ENCODE results near the gene EI24. TPM values are rescaled to one million over a fixed set of nuclear protein-coding genes. Genes with fewer than 3 reads are reported as not detected.

The EI24 gene
- total and polyA plus RNA-seq, 2 of the 4 experiments (the other 2 are of a cell fraction): 89.7 to 95.9 TPM

GRCh38 chr11:125552927-125553326, 16.4 kb upstream of the EI24 start:
- DNase-seq (no peak), ATAC-seq (ENCODE audit: low read depth) (no peak)
- Histone ChIP-seq H3K9ac (ENCODE audit: low read depth, low read length) (no peak overlapping the region), H2AK9ac (replicated peaks; ENCODE audit: low read depth, low read length, poor library complexity) (no peak overlapping the region), H3K79me1 (ENCODE audit: low read depth in 1 of 2, low read length in 2 of 2) (no peaks in the 10 kb centered on the region), H3K4ac (ENCODE audit: low read depth, low read length) (no peak overlapping the region), H3K9me1 (ENCODE audit: insufficient read depth, low read length) (no peaks in the 10 kb centered on the region), H2BK15ac (ENCODE audit: low read depth, low read length) (no peak overlapping the region), H2BK20ac (ENCODE audit: low read depth, low read length) (no peak overlapping the region), H2AFZ (replicated peaks; ENCODE audit: low read length, poor library complexity) (no peak overlapping the region), H3K27me3 (ENCODE audit: control insufficient read depth, insufficient read depth, low read length) (no peaks in the 10 kb centered on the region), H4K91ac (ENCODE audit: insufficient read depth, low read depth, low read length) (no peak overlapping the region), H3K27ac (ENCODE audit: insufficient read depth, low read length) (no peak overlapping the region), H3K36me3 (ENCODE audit: control insufficient read depth, insufficient read depth, low read length) (no peaks in the 10 kb centered on the region), H3K56ac (ENCODE audit: extremely low read depth, insufficient read depth, low read length) (no peak overlapping the region), H4K5ac (ENCODE audit: low read depth, low read length) (no peak overlapping the region), H3K18ac (ENCODE audit: low read depth, low read length) (no peak overlapping the region), H3K23ac (ENCODE audit: low read depth, low read length) (no peak overlapping the region), H2BK5ac (ENCODE audit: low read depth, low read length, poor library complexity, severe bottlenecking) (no peak overlapping the region), H3K9me3 (ENCODE audit: control insufficient read depth, insufficient read depth, low read length) (peaks cover 17% of the 10 kb centered on the region), H3K14ac (replicated peaks; ENCODE audit: low read depth, low read length) (no peak overlapping the region), H3K4me3 (ENCODE audit: insufficient read depth, low read depth, low read length) (no peak overlapping the region), H2AK5ac (ENCODE audit: low read depth, low read length) (no peak overlapping the region), H2BK120ac (ENCODE audit: low read depth, low read length) (no peak overlapping the region), H4K8ac (ENCODE audit: low read depth in 2 of 2, low read length in 2 of 2) (no peak overlapping the region), H3K4me1 (ENCODE audit: control insufficient read depth, insufficient read depth, low read length) (no peaks in the 10 kb centered on the region), H4K20me1 (ENCODE audit: insufficient read depth, low read length) (no peaks in the 10 kb centered on the region), H3K4me2 (ENCODE audit: low read depth, low read length) (no peak overlapping the region)
- POLR2A ChIA-PET (ENCODE audit: unreplicated experiment): no interaction called here
- CTCF ChIA-PET: no interaction called here
- TF ChIP-seq USF2 (IDR thresholded peaks at IDR 0.05; ENCODE audit: low read depth, low read length) (no peak), RFX5 (IDR thresholded peaks at IDR 0.05; ENCODE audit: low read depth, low read length) (no peak), MAFK (IDR thresholded peaks at IDR 0.05; ENCODE audit: low read depth, low read length) (no peak), MAZ (IDR thresholded peaks at IDR 0.05; ENCODE audit: borderline replicate concordance, low read depth, low read length) (no peak), RCOR1 (IDR thresholded peaks at IDR 0.05; ENCODE audit: insufficient replicate concordance, low read length) (no peak)
- no TSS peak for BruUV-seq (replicated peaks)
- intact Hi-C loops (cut with micrococcal nuclease): no loop called here
- dilution Hi-C loops (cut with HindIII; ENCODE audit: low sequenced_read_pairs, unreplicated experiment): no loop called here
- WGBS, 2 experiments (ENCODE audit: extremely low coverage in 2 of 2, insufficient read length in 1 of 2): no CpG with 5 or more reads among the region's 2 CpGs
- in situ Hi-C loops (cut with MboI; ENCODE audit: low sequenced_read_pairs): no loop called here

All from IMR-90 (cell line).